Ascending aorta (tissue), 2 donors: ENCODE measurements around the gene ZNF804B. TPM values are rescaled to one million over a fixed set of nuclear protein-coding genes. Genes with fewer than 3 reads are reported as not detected.

ENCODE experiments used
- DNase-seq, 2 donors: peaks; one replicate each; pipeline ENCODE4 v3.0.0-alpha.2; 2019; ENCODE audit warnings: low spot score in 2 of 2
- H3K27ac ChIP-seq, 2 donors: fragments of 200-600 bp; sonication (generic); one replicate each; pipeline ENCODE4 v1.5.1; 2016 to 2017; ENCODE audit warnings: mild to moderate bottlenecking in 1 of 2
- H3K27me3 ChIP-seq: fragments of 200-600 bp; sonication (generic); one replicate; pipeline ENCODE4 v1.5.1; 2017
- H3K36me3 ChIP-seq, 2 donors: fragments of 200-600 bp; sonication (generic); one replicate each; pipeline ENCODE4 v1.5.1; 2016
- H3K4me1 ChIP-seq, 2 donors: fragments of 200-600 bp; sonication (generic); one replicate each; pipeline ENCODE4 v1.5.1; 2016 to 2017; ENCODE audit warnings: mild to moderate bottlenecking in 1 of 2
- H3K4me3 ChIP-seq, 2 donors: fragments of 200-600 bp; sonication (generic); one replicate each; pipeline ENCODE4 v1.5.1; 2016 to 2017; ENCODE audit warnings: mild to moderate bottlenecking in 1 of 2
- H3K9me3 ChIP-seq, 2 donors: fragments of 200-600 bp; sonication (generic); one replicate each; pipeline ENCODE4 v1.5.1; 2016
- CTCF ChIP-seq, 3 experiments: fragments of 200-600 bp in 2 of 3; fragments of 450-650 bp in 1 of 3; sonication (generic) in 2 of 3; IDR thresholded peaks; one replicate each; pipeline ENCODE4 v1.5.1; 2016 to 2019; ENCODE audit warnings: antibody characterized with exemption in 3 of 3, mild to moderate bottlenecking in 1 of 3, moderate library complexity in 1 of 3
- intact Hi-C: fragments of 100-400 bp; cut with DNase I; formaldehyde crosslinking; loops from one replicate; pipeline ENCODE4 v1.15.1; 2023
- total RNA-seq: library from RNA; depleted of rRNA; stranded (reverse); fragments of >200 nt; gene quantifications from one replicate; pipeline ENCODE4 v1.1.0, GENCODE V29; 2016

Gene ZNF804B
- total RNA-seq, 1 donor from 2014 or later = not detected

GRCh38 chr7:88795553-88795952, 36.1 kb downstream of the ZNF804B start, which contains the start of gene TEX47:
Gene TEX47 (minus strand): TSS chr7:88795737. CDS start chr7:88794942, 795 bp downstream.
- no peak for TF ChIP-seq CTCF (IDR thresholded peaks at IDR 0.05)
- Histone ChIP-seq H3K36me3 (no peaks in the 10 kb centered on the region), H3K9me3 (no peaks in the 10 kb centered on the region), H3K4me1 (no peaks in the 10 kb centered on the region), H3K27me3 (no peaks in the 10 kb centered on the region), H3K4me3 (no peak within 1 kb of the TSS), H3K27ac (no peak within 1 kb of the TSS)
- intact Hi-C loops = no loop called here
- DNase-seq = no peak

GRCh38 chr7:88801046-88801445, 41.5 kb downstream of the ZNF804B start:
- intact Hi-C loops = no loop called here
- Histone ChIP-seq H3K9me3 (no peaks in the 10 kb centered on the region), H3K4me3 (no peak overlapping the region), H3K27me3 (no peaks in the 10 kb centered on the region), H3K27ac (no peak overlapping the region), H3K36me3 (no peaks in the 10 kb centered on the region), H3K4me1 (no peaks in the 10 kb centered on the region)
- TF ChIP-seq CTCF (IDR thresholded peaks at IDR 0.05) = no peak
- DNase-seq = no peak

GRCh38 chr7:88806280-88807037, 47.0 kb downstream of the ZNF804B start:
- no peaks in the 10 kb centered on the region for H3K4me1 ChIP-seq
- intact Hi-C loops = no loop called here
- no peak for DNase-seq
- no peak for TF ChIP-seq CTCF (IDR thresholded peaks at IDR 0.05)
- H3K4me3 ChIP-seq = no peak overlapping the region
- H3K9me3 ChIP-seq = no peaks in the 10 kb centered on the region
- no peaks in the 10 kb centered on the region for H3K36me3 ChIP-seq
- no peaks in the 10 kb centered on the region for H3K27me3 ChIP-seq
- H3K27ac ChIP-seq = no peak overlapping the region

GRCh38 chr7:88818552-88818951, 59.1 kb downstream of the ZNF804B start:
- no peak overlapping the region for H3K27ac ChIP-seq
- no peak for TF ChIP-seq CTCF (IDR thresholded peaks at IDR 0.05)
- no peak overlapping the region for H3K4me3 ChIP-seq
- no peaks in the 10 kb centered on the region for H3K36me3 ChIP-seq
- no peaks in the 10 kb centered on the region for H3K4me1 ChIP-seq
- intact Hi-C loops = no loop called here
- H3K9me3 ChIP-seq = no peaks in the 10 kb centered on the region
- no peaks in the 10 kb centered on the region for H3K27me3 ChIP-seq
- DNase-seq = no peak

- intact Hi-C loops = no loop called here
- no peak for DNase-seq
- H3K4me1 ChIP-seq = no peaks in the 10 kb centered on the region
- no peak overlapping the region for H3K4me3 ChIP-seq
- H3K27ac ChIP-seq = no peak overlapping the region
- no peak for TF ChIP-seq CTCF (IDR thresholded peaks at IDR 0.05)
- no peaks in the 10 kb centered on the region for H3K36me3 ChIP-seq
- no peaks in the 10 kb centered on the region for H3K27me3 ChIP-seq
- no peaks in the 10 kb centered on the region for H3K9me3 ChIP-seq
Measured at GRCh38 chr7:88826222-88826621, 66.7 kb downstream of the ZNF804B start.
